Body of pancreas (tissue), 4 donors: Measurements from ENCODE around the gene ERGIC2. TPM values are rescaled to one million over a fixed set of nuclear protein-coding genes. Genes with fewer than 3 reads are reported as not detected.

ENCODE experiments used
- ATAC-seq: fragments of 150-250 bp; one replicate; pipeline ENCODE4 v1.9.1; 2016
- DNase-seq, 4 donors: peaks; one replicate each; pipeline ENCODE4 v3.0.0-alpha.2; 2019
- H3K27ac ChIP-seq, 4 donors: fragments of 200-600 bp; sonication (generic); 1 replicate in 3 of 4; 2 replicates in 1 of 4; pipeline versions ENCODE4 v1.5.1 to v1.6.1; 2016 to 2019; ENCODE audit warnings: mild to moderate bottlenecking in 1 of 4, mixed read lengths in 1 of 4, moderate library complexity in 1 of 4
- H3K27me3 ChIP-seq, 2 donors: fragments of 200-600 bp; sonication (generic); one replicate each; pipeline ENCODE4 v1.6.0; 2016; ENCODE audit warnings: mild to moderate bottlenecking in 1 of 2
- H3K36me3 ChIP-seq, 2 donors: fragments of 200-600 bp; sonication (generic); replicated peaks in 1 of 2; 2 replicates each; pipeline ENCODE4 v1.5.1; 2016; ENCODE audit warnings: low read depth in 2 of 2; ENCODE audit not compliant: insufficient read depth in 1 of 2
- H3K4me1 ChIP-seq: fragments of 200-600 bp; sonication (generic); one replicate; pipeline ENCODE4 v1.6.0; 2016
- H3K4me3 ChIP-seq, 2 donors: fragments of 200-600 bp; sonication (generic); 1 replicate in 1 of 2; 2 replicates in 1 of 2; pipeline ENCODE4 v1.5.1; 2016 to 2019
- H3K9me3 ChIP-seq, 3 donors: fragments of 200-600 bp; sonication (generic); 1 replicate in 2 of 3; 2 replicates in 1 of 3; pipeline ENCODE4 v1.5.1; 2016
- CTCF ChIP-seq, 7 experiments: fragments of 450-650 bp in 4 of 7; fragments of 200-600 bp in 3 of 7; sonication (generic) in 3 of 7; IDR thresholded peaks; one replicate each; pipeline ENCODE4 v1.5.1; 2016 to 2019; ENCODE audit warnings: antibody characterized with exemption in 7 of 7
- POLR2A ChIP-seq, 3 donors: fragments of 450-650 bp; IDR thresholded peaks; one replicate each; pipeline ENCODE4 v1.6.1; 2016; ENCODE audit warnings: antibody characterized with exemption in 3 of 3, mild to moderate bottlenecking in 2 of 3
- WGBS, 2 donors: methylation state at CpG; one replicate each; pipeline ENCODE4 v1.1.5; 2017; 5-methylcytosine and 5-hydroxymethylcytosine counted together
- intact Hi-C: fragments of 100-400 bp; cut with DNase I; formaldehyde crosslinking; loops from one replicate; pipeline ENCODE4 v1.15.1; 2023
- total RNA-seq, 2 donors: library from RNA; depleted of rRNA; stranded (reverse); fragments of >200 nt; gene quantifications; one replicate each; pipeline ENCODE4 v1.1.0, GENCODE V29; 2016

Gene ERGIC2
- total RNA-seq, 2 donors from 2014 or later = 12.5 to 38.4 TPM

DNA sequence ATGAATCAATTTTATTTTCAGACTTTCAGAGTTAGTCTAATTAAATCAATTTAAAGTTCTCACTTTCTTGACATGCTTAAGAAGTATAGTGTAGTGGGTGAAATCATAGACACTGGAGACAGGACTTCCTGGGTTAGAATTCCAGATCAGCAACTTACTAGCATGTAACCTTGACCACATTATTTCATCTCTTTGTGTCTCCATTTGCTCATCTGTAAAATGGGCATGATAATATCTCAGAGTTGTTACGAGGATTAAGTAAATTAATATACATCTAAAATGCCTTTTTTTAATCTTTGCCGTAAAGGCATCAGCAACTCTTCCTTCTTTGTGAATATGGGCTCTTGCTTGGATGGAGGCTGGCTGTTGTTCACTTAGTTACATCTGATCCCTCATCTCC, 1.3 kb upstream of the ERGIC2 start:
- TF ChIP-seq POLR2A (IDR thresholded peaks at IDR 0.05) (no peak), CTCF (IDR thresholded peaks at IDR 0.05) (no peak)
- Histone ChIP-seq H3K36me3 (no peaks in the 10 kb centered on the region), H3K27ac (no peak overlapping the region), H3K4me1 (peaks cover 10% of the 10 kb centered on the region), H3K9me3 (no peaks in the 10 kb centered on the region), H3K4me3 (no peak overlapping the region), H3K27me3 (no peaks in the 10 kb centered on the region)
- intact Hi-C loops = no loop called here
- no peak for ATAC-seq
- WGBS, 2 donors = 93 to 97% methylated on average over 2 of the region's 2 CpGs
- no peak for DNase-seq

DNA sequence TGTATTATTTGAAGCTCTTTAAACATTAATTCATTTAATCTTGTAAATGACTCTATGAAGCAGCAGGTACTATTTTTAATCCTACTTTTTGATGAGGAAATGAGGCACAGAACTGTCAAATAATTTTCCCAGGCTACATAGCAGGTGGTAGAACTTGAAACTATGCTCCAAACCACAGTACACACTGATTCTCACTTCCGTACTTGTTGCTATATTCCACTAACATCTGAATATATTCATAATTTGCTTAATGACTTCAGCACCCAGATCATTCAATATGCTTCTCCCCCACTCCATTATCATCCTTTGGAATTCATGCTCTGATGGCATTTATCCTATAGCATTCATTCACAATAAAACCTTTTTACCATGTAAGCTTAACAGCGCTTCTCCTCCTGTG, 4.9 kb downstream of the ERGIC2 start:
- TF ChIP-seq CTCF (IDR thresholded peaks at IDR 0.05) (no peak), POLR2A (IDR thresholded peaks at IDR 0.05) (no peak)
- DNase-seq (no peak), ATAC-seq (no peak)
- intact Hi-C loops = no loop called here
- no peak overlapping the region for H3K4me3 ChIP-seq
- no peak overlapping the region for H3K27ac ChIP-seq
- 96% methylated on average over 2 of the region's 2 CpGs for WGBS, 2 donors
- H3K27me3 ChIP-seq = no peaks in the 10 kb centered on the region
- no peaks in the 10 kb centered on the region for H3K36me3 ChIP-seq
- H3K4me1 ChIP-seq = peaks cover 25% of the 10 kb centered on the region
- no peaks in the 10 kb centered on the region for H3K9me3 ChIP-seq

DNA sequence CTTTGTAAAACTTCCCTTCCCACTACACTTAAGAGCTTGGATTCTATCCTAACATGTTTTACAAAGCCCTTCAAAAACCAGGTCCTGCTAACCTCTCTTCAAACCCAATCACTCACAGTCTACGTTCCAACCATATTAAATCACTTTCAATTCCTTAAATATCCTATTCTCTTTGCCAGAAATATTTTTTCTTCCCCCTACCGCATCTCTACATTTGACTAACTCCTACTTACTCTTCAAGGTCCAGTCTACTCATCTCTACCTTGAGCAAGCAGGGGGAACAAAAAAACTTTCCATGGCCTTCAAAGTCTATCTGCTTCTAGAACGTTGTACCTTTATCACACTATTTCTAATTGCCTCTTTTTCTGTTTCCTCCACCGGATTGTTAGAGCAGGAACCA, 6.1 kb downstream of the ERGIC2 start:
- Histone ChIP-seq H3K27ac (no peak overlapping the region), H3K36me3 (no peaks in the 10 kb centered on the region), H3K4me1 (peaks cover 23% of the 10 kb centered on the region), H3K9me3 (no peaks in the 10 kb centered on the region), H3K4me3 (no peak overlapping the region), H3K27me3 (no peaks in the 10 kb centered on the region)
- ATAC-seq (no peak), DNase-seq (no peak)
- WGBS, 2 donors = 71 to 74% methylated on average over 4 of the region's 4 CpGs
- intact Hi-C loops = no loop called here
- no peak for TF ChIP-seq POLR2A (IDR thresholded peaks at IDR 0.05)
- no peak for TF ChIP-seq CTCF (IDR thresholded peaks at IDR 0.05)

DNA sequence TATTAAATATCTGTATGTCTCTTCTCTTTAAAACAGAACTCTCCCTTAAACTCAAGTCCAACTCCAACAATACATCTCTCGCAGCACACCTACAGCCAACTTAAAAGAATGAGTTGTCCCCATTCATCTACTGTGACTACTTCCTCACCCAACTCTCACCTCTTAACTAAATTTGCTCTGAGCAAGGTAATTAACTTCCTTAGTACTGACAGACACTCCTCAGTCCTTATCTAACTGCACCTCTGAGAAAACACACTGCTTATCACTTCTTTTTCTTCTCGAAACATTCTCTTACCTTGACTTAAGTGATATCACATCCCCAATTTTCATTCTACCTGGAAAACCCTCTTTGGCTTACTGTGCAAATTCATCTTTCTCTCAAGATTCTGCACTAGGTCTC, 7.0 kb downstream of the ERGIC2 start:
- intact Hi-C loops = no loop called here
- H3K36me3 ChIP-seq = peaks cover 0 to 4% of the 10 kb centered on the region in 2 donors
- 71 to 76% methylated on average over 2 of the region's 2 CpGs for WGBS, 2 donors

More for the DNA sequence above, 7.0 kb downstream of the ERGIC2 start:
- DNase-seq (no peak), ATAC-seq (no peak)
- no peak for TF ChIP-seq POLR2A (IDR thresholded peaks at IDR 0.05)
- TF ChIP-seq CTCF (IDR thresholded peaks at IDR 0.05) = no peak
- Histone ChIP-seq H3K4me1 (peaks cover 14% of the 10 kb centered on the region), H3K9me3 (no peaks in the 10 kb centered on the region), H3K27ac (no peak overlapping the region), H3K4me3 (no peak overlapping the region), H3K27me3 (no peaks in the 10 kb centered on the region)
